OCI-LY1 (cell line): ENCODE measurements around the gene MCM7.

Experiments
- H2AFZ ChIP-seq: fragments of 200-600 bp; sonication (generic), shearing (Covaris generic); 2 replicates; pipeline ENCODE4 v1.6.0; 2014; ENCODE audit warnings: antibody characterized with exemption, mild to moderate bottlenecking, low read length
- H3F3A ChIP-seq: fragments of 200-600 bp; sonication (generic), shearing (Covaris generic); 2 replicates; pipeline ENCODE4 v1.6.0; 2014; ENCODE audit warnings: mild to moderate bottlenecking, antibody characterized with exemption, low read length, moderate library complexity; ENCODE audit not compliant: insufficient read depth
- H3K27ac ChIP-seq: fragments of 200-600 bp; sonication (generic); 2 replicates; pipeline ENCODE4 v1.5.1; 2014; ENCODE audit warnings: low read length, mixed run types, mild to moderate bottlenecking, low read depth; ENCODE audit not compliant: poor library complexity, severe bottlenecking
- H3K27me3 ChIP-seq: fragments of 200-600 bp; sonication (generic); 2 replicates; pipeline ENCODE4 v1.6.0; 2014; ENCODE audit warnings: antibody characterized with exemption, mild to moderate bottlenecking, low read length, moderate library complexity; ENCODE audit not compliant: insufficient read depth
- H3K36me3 ChIP-seq: fragments of 200-600 bp; sonication (generic); 2 replicates; pipeline ENCODE4 v1.6.1; 2014; ENCODE audit warnings: mild to moderate bottlenecking, antibody characterized with exemption, low read length, moderate library complexity, mixed read lengths; ENCODE audit not compliant: insufficient read depth
- H3K4me1 ChIP-seq: fragments of 200-600 bp; sonication (generic); 2 replicates; pipeline ENCODE4 v1.5.1; 2014; ENCODE audit warnings: mild to moderate bottlenecking, low read length, moderate library complexity; ENCODE audit not compliant: insufficient read depth, severe bottlenecking
- H3K4me2 ChIP-seq: fragments of 200-600 bp; sonication (generic), shearing (Covaris generic); 2 replicates; pipeline ENCODE4 v1.6.1; 2014; ENCODE audit warnings: low read length
- H3K4me3 ChIP-seq: fragments of 200-600 bp; sonication (generic); 2 replicates; pipeline ENCODE4 v1.5.1; 2014; ENCODE audit warnings: low read length, low read depth, mild to moderate bottlenecking, mixed read lengths; ENCODE audit not compliant: poor library complexity, severe bottlenecking
- H3K79me2 ChIP-seq: fragments of 200-600 bp; shearing (Covaris generic); 2 replicates; pipeline ENCODE4 v1.6.1; 2016; ENCODE audit warnings: mixed run types, low read length, mixed read lengths; ENCODE audit not compliant: insufficient read depth
- H3K9ac ChIP-seq: fragments of 200-600 bp; sonication (generic), shearing (Covaris generic); 2 replicates; pipeline ENCODE4 v1.6.1; 2014; ENCODE audit warnings: mild to moderate bottlenecking, low read length, mixed read lengths
- H3K9me2 ChIP-seq: fragments of 200-600 bp; sonication (generic), shearing (Covaris generic); 2 replicates; pipeline ENCODE4 v1.6.1; 2014; ENCODE audit warnings: low read depth, mild to moderate bottlenecking, low read length, mixed read lengths
- H3K9me3 ChIP-seq: fragments of 200-600 bp; shearing (Covaris generic); 2 replicates; pipeline ENCODE4 v1.6.1; 2014; ENCODE audit warnings: low read length, mixed read lengths
- H4K20me1 ChIP-seq: fragments of 200-600 bp; sonication (generic), shearing (Covaris generic); 2 replicates; pipeline ENCODE4 v1.6.0; 2016; ENCODE audit warnings: mild to moderate bottlenecking, low read length; ENCODE audit not compliant: insufficient read depth
- CTCF ChIP-seq: fragments of 200-600 bp; sonication (generic), shearing (Covaris generic); IDR thresholded peaks from 2 replicates; pipeline ENCODE4 v1.5.1; 2017; ENCODE audit warnings: mild to moderate bottlenecking, antibody characterized with exemption, low read length, moderate library complexity, mixed read lengths
- EZH2 ChIP-seq: fragments of 200-600 bp; sonication (generic), shearing (Covaris generic); IDR thresholded peaks from 2 replicates; pipeline ENCODE4 v1.8.0; 2017; ENCODE audit warnings: borderline replicate concordance, mixed run types, mild to moderate bottlenecking, antibody characterized with exemption, low read length, moderate library complexity, mixed read lengths

The MCM7 gene

DNA sequence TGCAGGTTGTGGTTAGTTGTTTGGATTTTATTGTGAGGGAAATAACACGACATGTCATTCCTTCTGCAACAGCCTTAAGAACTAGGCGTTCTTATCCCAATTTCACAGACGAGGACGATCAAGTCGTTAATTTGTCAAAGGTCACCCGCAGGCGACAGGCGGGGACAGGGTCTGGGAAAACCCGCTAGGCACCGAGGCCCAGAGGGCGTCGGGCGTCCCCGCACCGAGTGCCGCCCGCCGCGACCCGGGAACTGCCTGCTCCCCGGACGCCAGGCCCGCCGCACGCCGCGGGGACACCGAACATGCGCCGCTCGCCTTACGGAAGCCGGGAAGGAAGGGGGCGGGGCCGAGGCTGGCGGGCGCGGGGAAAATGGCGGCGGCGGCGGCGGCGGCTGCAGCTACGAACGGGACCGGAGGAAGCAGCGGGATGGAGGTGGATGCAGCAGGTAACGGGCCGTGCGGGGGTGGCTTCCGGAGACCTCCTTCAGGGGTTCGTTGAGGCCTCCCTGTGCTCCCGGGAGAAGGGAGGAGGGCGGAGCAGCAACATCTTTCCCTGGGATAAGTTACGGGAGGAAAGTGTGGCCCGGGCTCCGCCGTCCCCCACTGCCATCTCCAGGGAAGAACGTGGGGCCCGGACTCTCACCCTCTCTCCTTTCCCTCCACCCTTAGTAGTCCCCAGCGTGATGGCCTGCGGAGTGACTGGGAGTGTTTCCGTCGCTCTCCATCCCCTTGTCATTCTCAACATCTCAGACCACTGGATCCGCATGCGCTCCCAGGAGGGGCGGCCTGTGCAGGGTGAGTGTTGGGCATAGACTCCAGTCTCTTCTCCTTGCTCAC lies 12.4 kb downstream of the MCM7 start, which contains the start of gene COPS6:
TSS of gene COPS6 (plus strand) at position 349 of the 837 bp plus-strand sequence. CDS start at position 371, 22 bp downstream.
- H3K4me2 ChIP-seq: peak within 1 kb of the TSS; percentile 92
- peaks cover 22% of the 10 kb centered on the region for H3F3A ChIP-seq
- no peaks in the 10 kb centered on the region for H4K20me1 ChIP-seq
- peak within 1 kb of the TSS; percentile 36; the same call in 1 of the 2 replicates for H2AFZ ChIP-seq
- peak within 1 kb of the TSS; percentile 76 for H3K4me3 ChIP-seq
- H3K9me3 ChIP-seq: no peaks in the 10 kb centered on the region
- peaks cover 37% of the 10 kb centered on the region for H3K36me3 ChIP-seq
- no peaks in the 10 kb centered on the region for H3K79me2 ChIP-seq
- no peaks in the 10 kb centered on the region for H3K9me2 ChIP-seq
- H3K27me3 ChIP-seq: no peaks in the 10 kb centered on the region
- H3K27ac ChIP-seq: peak within 1 kb of the TSS; percentile 65
- H3K9ac ChIP-seq: peak within 1 kb of the TSS; percentile 88
- TF ChIP-seq CTCF (no peak), EZH2 (no peak)
- H3K4me1 ChIP-seq: peaks cover 22% of the 10 kb centered on the region

DNA sequence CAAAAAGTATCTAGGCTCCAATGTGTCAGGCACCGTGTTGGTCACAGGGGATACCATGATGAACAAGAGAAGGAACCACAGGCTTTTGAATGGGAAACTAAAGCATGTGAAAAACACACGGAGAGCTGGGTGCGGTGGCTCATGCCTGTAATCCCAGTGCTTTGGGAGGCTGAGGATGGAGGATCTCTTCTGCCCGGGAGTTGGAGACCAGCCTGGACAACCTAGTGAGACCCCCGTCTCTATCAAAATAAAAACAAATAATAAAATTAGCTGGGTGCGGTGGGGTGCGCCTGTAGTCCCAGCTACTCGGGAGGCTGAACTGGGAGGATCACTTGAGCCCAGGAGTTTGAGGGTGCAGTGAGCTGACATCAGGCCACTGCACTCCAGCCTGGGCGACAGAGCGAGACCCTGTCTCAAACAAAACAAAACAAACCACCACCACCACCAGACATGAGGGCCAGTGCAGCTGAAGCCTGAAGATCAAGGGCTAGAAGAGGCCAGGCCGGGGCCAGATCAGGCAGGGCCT lies 13.0 kb downstream of the MCM7 start:
- Histone ChIP-seq H3K4me3 (peak overlapping the region; percentile 76), H3K27me3 (no peaks in the 10 kb centered on the region), H3F3A (peaks cover 24% of the 10 kb centered on the region), H3K27ac (peak overlapping the region; percentile 65), H2AFZ (peak overlapping the region; percentile 36; the same call in 1 of the 2 replicates), H3K9me3 (no peaks in the 10 kb centered on the region), H3K36me3 (peaks cover 30% of the 10 kb centered on the region), H3K79me2 (no peaks in the 10 kb centered on the region), H4K20me1 (no peaks in the 10 kb centered on the region), H3K9me2 (no peaks in the 10 kb centered on the region), H3K4me1 (peaks cover 22% of the 10 kb centered on the region), H3K4me2 (peak overlapping the region; percentile 92), H3K9ac (peak overlapping the region; percentile 88)
- no peak for TF ChIP-seq EZH2
- no peak for TF ChIP-seq CTCF

- no peaks in the 10 kb centered on the region for H3K27me3 ChIP-seq
- H3F3A ChIP-seq: peaks cover 21% of the 10 kb centered on the region
- no peak overlapping the region for H2AFZ ChIP-seq
- no peaks in the 10 kb centered on the region for H3K9me3 ChIP-seq
- H3K9ac ChIP-seq: no peak overlapping the region
- H4K20me1 ChIP-seq: no peaks in the 10 kb centered on the region
- TF ChIP-seq EZH2: no peak
- no peak for TF ChIP-seq CTCF
- H3K79me2 ChIP-seq: no peaks in the 10 kb centered on the region
- peaks cover 30% of the 10 kb centered on the region for H3K4me1 ChIP-seq
- no peak overlapping the region for H3K27ac ChIP-seq
- H3K9me2 ChIP-seq: no peaks in the 10 kb centered on the region
- no peak overlapping the region for H3K4me2 ChIP-seq
- peaks cover 21% of the 10 kb centered on the region for H3K36me3 ChIP-seq
- H3K4me3 ChIP-seq: no peak overlapping the region
Measured at GRCh38 chr7:100087055-100087750, 14.0 kb downstream of the MCM7 start.
